Measurements from ENCODE around the gene MRPL45. TPM values are rescaled to one million over a fixed set of nuclear protein-coding genes. Genes with fewer than 3 reads are reported as not detected.
A peak's percentile ranks its signal among the peaks of the same experiment; 100 is the strongest.

Gene MRPL45
- total and polyA plus RNA-seq, 2 of the 13 experiments (the other 11 are each of a cell fraction or from before 2014, with no cell fraction given): 89.5 to 157 TPM

DNA sequence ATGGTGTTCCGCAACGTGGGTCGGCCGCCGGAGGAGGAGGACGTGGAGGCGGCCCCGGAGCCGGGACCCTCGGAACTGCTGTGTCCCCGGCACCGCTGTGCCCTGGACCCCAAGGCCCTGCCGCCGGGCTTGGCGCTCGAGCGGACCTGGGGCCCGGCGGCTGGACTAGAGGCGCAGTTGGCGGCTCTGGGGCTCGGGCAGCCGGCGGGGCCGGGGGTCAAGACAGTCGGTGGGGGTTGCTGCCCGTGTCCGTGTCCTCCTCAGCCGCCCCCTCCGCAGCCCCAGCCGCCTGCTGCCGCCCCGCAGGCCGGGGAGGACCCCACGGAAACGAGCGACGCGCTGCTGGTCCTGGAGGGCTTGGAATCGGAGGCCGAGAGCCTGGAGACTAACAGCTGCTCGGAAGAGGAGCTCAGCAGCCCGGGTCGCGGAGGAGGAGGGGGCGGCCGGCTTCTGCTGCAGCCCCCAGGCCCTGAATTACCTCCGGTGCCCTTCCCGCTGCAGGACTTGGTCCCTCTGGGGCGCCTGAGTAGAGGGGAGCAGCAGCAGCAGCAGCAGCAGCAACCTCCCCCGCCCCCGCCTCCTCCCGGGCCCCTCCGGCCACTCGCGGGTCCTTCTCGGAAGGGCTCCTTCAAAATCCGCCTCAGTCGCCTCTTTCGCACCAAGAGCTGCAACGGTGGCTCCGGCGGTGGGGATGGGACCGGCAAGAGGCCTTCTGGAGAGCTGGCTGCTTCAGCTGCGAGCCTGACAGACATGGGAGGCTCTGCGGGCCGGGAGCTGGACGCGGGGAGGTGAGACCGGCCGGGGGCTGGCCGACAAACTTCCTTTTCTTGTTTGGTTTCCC lies 55.5 kb downstream of the MRPL45 start (continued):
- TF ChIP-seq ZNF691 (CRISPR knock-in tag; IDR thresholded peaks at IDR 0.05; ENCODE audit: borderline replicate concordance, low read depth): peak; percentile 28; the same call in 1 of the 2 replicates
- peak; percentile 24 for TF ChIP-seq HNRNPLL (IDR thresholded peaks at IDR 0.05; ENCODE audit: low read depth, low read length, poor library complexity, severe bottlenecking)
- TF ChIP-seq, protein P1, sequence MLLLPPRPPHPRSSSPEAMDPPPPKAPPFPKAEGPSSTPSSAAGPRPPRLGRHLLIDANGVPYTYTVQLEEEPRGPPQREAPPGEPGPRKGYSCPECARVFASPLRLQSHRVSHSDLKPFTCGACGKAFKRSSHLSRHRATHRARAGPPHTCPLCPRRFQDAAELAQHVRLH (CRISPR knock-in tag; IDR thresholded peaks at IDR 0.05; ENCODE audit: borderline replicate concordance, low read depth): 0 out of 2 replicates have a peak, but pooled peaks have one; percentile 37
- peak; percentile 8; the same call in 1 of the 2 replicates for TF ChIP-seq TGIF2 (CRISPR knock-in tag; IDR thresholded peaks at IDR 0.05)
- no peak for TF ChIP-seq TCF12 (IDR thresholded peaks at IDR 0.05)
- peak; percentile 44; the same call in 1 of the 2 replicates for TF ChIP-seq TCF12 (CRISPR knock-in tag; IDR thresholded peaks at IDR 0.05)
- 0 out of 2 replicates have a peak, but pooled peaks have one; percentile 50 for TF ChIP-seq ZNF589 (CRISPR knock-in tag; conservative IDR thresholded peaks at IDR 0.05)
- TF ChIP-seq ETV5 (CRISPR knock-in tag; IDR thresholded peaks at IDR 0.05; ENCODE audit: borderline replicate concordance): peak; percentile 38
- TF ChIP-seq HES4 (CRISPR knock-in tag; IDR thresholded peaks at IDR 0.05; ENCODE audit: borderline replicate concordance): peak; percentile 73
- TF ChIP-seq ZNF839 (CRISPR knock-in tag; IDR thresholded peaks at IDR 0.05; ENCODE audit: borderline replicate concordance): peak; percentile 22; the same call in 1 of the 2 replicates
- TF ChIP-seq ZNF225 (CRISPR knock-in tag; IDR thresholded peaks at IDR 0.05): no peak
- TF ChIP-seq SKIL (CRISPR knock-in tag; IDR thresholded peaks at IDR 0.05; ENCODE audit: borderline replicate concordance): no peak
- 0 out of 2 replicates have a peak, but pooled peaks have one; percentile 7 for TF ChIP-seq ZSCAN21 (CRISPR knock-in tag; IDR thresholded peaks at IDR 0.05; ENCODE audit: borderline replicate concordance)
- TF ChIP-seq ZNF230 (CRISPR knock-in tag; IDR thresholded peaks at IDR 0.05): 0 out of 2 replicates have a peak, but pooled peaks have one; percentile 48
